ENCODE data around the gene MEF2B. TPM values are rescaled to one million over a fixed set of nuclear protein-coding genes. Genes with fewer than 3 reads are reported as not detected.
"Not testable (repeated sequence)": the region's sequence is repeated elsewhere in the genome, so short reads cannot be mapped to it uniquely, and the experiment has no call there.

The MEF2B gene
- polyA plus RNA-seq, 1 donor: 1.4 TPM

DNA sequence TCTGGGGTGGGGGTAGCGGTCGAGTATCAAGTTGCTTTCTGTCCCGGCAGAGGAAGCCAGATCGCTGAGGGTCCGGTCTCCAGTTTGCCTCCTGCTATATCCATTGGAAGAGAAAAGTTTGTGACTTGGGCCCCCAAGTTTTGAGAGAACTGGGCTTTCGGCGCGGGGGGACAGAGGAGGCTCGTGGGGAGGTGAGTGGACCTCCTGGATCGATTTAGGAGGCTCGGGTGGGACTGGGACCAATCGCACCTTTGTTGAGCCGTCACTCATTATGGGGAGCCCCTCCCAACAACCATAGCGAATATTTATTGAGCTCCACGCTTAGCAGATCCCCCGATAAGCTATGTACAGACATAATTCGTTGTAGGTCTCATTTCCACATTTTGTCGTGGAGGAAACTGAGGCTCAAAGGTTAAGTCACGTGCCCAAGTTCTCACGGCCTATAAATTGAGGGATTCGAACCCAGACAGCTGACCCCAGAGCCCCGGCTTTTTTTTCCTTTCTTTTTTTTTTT is 22.9 kb upstream of the MEF2B start:
- Histone ChIP-seq H3K27ac (ENCODE audit: low read length) (no peak overlapping the region), H3K4me1 (ENCODE audit: control insufficient read depth, insufficient read depth, low read length) (no peaks in the 10 kb centered on the region), H3K9me3 (ENCODE audit: control insufficient read depth, low read depth, low read length) (no peaks in the 10 kb centered on the region), H3K36me3 (ENCODE audit: control insufficient read depth, insufficient read depth, low read length) (peaks cover 15% of the 10 kb centered on the region), H3K4me3 (ENCODE audit: low read length) (peak overlapping the region; percentile 73), H3K27me3 (ENCODE audit: control insufficient read depth, insufficient read depth, low read length) (no peaks in the 10 kb centered on the region)
- DNase-seq: no peak
- WGBS (ENCODE audit: insufficient coverage, low lambda C conversion rate): no CpG with 5 or more reads among the region's 22 CpGs

DNA sequence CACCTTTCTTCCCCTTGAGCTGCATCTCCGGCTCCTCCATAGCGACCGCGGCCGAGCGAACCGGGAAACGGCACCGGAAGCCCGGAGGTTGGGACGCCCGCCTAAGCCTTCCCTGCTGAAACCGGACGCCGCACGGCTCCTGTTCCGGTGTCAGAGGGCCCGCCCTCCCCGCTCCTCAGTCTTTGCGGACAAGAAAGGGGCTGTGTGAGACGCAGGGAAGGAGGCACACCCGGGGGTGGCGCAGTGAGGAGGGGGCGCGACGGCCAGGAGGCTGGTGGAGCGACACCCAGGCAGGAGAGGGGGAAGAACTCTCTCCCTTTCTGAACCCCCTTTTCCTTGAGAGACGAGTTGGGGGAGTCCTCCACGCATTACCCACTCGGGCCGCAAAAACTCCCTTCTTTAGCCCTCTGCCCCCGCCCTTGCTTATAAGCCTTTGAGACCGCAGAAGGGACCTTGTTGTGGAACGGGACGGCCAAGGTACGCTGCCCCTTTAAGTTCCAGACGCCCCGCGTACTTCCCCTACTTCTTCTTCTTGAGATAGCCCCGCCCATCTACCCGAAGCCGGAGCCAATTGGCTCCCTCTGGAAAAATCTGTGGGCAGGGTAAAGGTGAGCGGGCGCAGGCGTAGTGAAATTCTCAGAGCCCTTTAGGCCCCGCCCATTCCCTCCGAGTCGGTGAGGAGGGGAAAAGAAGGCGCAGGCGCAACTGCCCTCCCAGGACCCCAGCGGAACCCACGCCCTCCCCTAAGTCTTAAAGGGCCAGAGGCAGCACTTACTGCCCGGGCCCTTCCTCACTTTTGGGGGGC is 22.2 kb upstream of the MEF2B start, which contains the start of the genes BORCS8 and RFXANK:
TSS of gene BORCS8 (minus strand) at position 75 of the 805 bp plus-strand sequence. CDS start at position 40, 35 bp downstream.
TSS of gene RFXANK (plus strand) at position 181 of the 805 bp plus-strand sequence. CDS start 1,689 bp downstream, outside the sequence.
- H3K27ac ChIP-seq (ENCODE audit: low read length): peak within 1 kb of the TSS; percentile 92
- peak within 1 kb of the TSS; percentile 73 for H3K4me3 ChIP-seq (ENCODE audit: low read length)
- H3K27me3 ChIP-seq (ENCODE audit: control insufficient read depth, insufficient read depth, low read length): no peaks in the 10 kb centered on the region
- DNase-seq: peak; percentile 99 to 100
- WGBS (ENCODE audit: insufficient coverage, low lambda C conversion rate): 0% methylated on average over 6 of the region's 53 CpGs
- H3K36me3 ChIP-seq (ENCODE audit: control insufficient read depth, insufficient read depth, low read length): peaks cover 13% of the 10 kb centered on the region
- H3K9me3 ChIP-seq (ENCODE audit: control insufficient read depth, low read depth, low read length): no peaks in the 10 kb centered on the region
- H3K4me1 ChIP-seq (ENCODE audit: control insufficient read depth, insufficient read depth, low read length): no peaks in the 10 kb centered on the region

DNA sequence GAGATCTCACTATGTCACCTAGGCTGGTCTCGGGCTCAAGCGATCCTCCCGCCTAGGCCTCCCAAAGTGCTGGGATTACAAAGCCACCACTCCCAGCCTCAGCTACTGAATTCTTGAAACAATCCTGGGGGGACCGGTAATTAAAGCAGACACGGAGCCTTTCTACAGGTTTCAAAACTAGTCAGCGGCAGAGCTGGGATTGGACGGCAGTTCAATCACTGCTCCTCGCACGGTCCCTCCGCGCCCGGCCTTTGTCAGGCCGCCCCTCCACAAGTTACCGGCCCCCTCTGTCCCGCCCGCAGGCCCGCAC is 21.7 kb upstream of the MEF2B start:
- Histone ChIP-seq H3K27me3 (ENCODE audit: control insufficient read depth, insufficient read depth, low read length) (no peaks in the 10 kb centered on the region), H3K27ac (ENCODE audit: low read length) (peak overlapping the region; percentile 92), H3K4me1 (ENCODE audit: control insufficient read depth, insufficient read depth, low read length) (no peaks in the 10 kb centered on the region), H3K9me3 (ENCODE audit: control insufficient read depth, low read depth, low read length) (no peaks in the 10 kb centered on the region), H3K36me3 (ENCODE audit: control insufficient read depth, insufficient read depth, low read length) (peaks cover 10% of the 10 kb centered on the region), H3K4me3 (ENCODE audit: low read length) (peak overlapping the region; percentile 73)
- no CpG with 5 or more reads among the region's 17 CpGs for WGBS (ENCODE audit: insufficient coverage, low lambda C conversion rate)
- DNase-seq: no peak

DNA sequence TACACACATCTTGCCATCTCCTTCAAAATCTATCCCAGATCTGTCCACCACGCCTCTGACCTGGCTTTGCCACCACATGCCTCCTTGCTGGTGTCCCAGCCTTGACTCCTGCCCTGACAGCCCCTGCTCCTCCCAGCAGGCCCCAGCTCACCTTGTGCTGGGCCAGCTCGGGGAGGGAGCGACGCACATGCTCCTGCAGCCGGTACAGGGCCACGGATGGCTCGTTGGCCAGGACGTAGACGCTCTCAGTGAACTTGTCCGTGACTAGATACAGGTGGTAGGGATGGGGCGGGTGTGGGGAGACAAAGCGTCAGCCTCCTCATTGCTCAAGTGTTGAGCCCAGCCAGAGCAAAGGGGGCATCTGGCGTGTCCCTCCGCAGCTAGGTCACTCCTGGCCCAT is 16.7 kb upstream of the MEF2B start:
- H3K36me3 ChIP-seq (ENCODE audit: control insufficient read depth, insufficient read depth, low read length): peaks cover 24% of the 10 kb centered on the region

DNA sequence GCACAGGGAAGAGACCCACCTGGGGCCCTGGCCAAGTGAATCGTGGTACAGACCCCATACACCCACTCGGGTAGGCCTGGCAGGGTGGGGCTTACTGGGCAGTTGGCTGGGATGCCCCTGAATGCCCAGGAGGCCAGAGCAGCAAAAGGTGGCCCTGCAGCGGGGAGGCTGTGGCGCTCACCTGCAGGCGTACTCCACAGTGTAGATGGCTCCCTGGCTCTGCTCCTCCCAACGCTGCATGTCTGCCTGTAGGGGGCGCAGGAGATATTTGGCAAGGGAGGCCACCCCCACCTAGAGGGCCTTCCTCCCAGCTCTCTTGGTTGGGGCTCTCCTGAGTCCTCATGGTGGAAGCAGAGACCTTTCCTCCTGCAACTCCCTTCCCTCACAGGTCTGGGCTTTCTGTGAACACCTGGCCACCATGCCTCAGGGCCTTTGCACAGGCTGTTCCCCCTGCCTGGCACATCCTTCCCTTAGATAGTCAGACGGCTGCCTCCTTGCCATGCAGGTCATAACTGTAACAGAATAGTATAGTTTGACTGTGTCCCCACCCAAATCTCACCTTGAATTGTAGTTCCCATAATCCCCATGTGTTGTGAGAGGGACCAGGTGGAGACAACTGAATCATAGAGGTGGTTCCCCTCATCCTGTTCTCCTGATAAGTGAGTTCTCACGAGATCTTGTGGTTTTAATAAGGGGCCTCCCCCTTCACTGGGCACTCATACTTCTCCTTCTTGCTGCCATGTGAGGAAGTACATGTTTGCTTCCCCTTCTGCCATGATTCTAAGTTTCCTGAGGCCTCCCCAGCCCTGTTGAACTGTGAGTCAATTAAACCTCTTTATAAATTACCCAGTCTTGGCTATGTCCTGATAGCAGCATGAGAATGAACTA is 16.0 kb upstream of the MEF2B start:
- Histone ChIP-seq H3K27me3 (ENCODE audit: control insufficient read depth, insufficient read depth, low read length) (no peaks in the 10 kb centered on the region), H3K27ac (ENCODE audit: low read length) (no peak overlapping the region), H3K36me3 (ENCODE audit: control insufficient read depth, insufficient read depth, low read length) (peaks cover 30% of the 10 kb centered on the region), H3K4me1 (ENCODE audit: control insufficient read depth, insufficient read depth, low read length) (no peaks in the 10 kb centered on the region), H3K9me3 (ENCODE audit: control insufficient read depth, low read depth, low read length) (no peaks in the 10 kb centered on the region), H3K4me3 (ENCODE audit: low read length) (no peak overlapping the region)
- no CpG with 5 or more reads among the region's 9 CpGs for WGBS (ENCODE audit: insufficient coverage, low lambda C conversion rate)
- DNase-seq: peak in 1 of 2 donors; percentile 29

More for the DNA sequence above, 16.7 kb upstream of the MEF2B start:
- no peak for DNase-seq
- Histone ChIP-seq H3K27me3 (ENCODE audit: control insufficient read depth, insufficient read depth, low read length) (no peaks in the 10 kb centered on the region), H3K27ac (ENCODE audit: low read length) (no peak overlapping the region), H3K4me3 (ENCODE audit: low read length) (no peak overlapping the region), H3K4me1 (ENCODE audit: control insufficient read depth, insufficient read depth, low read length) (no peaks in the 10 kb centered on the region), H3K9me3 (ENCODE audit: control insufficient read depth, low read depth, low read length) (no peaks in the 10 kb centered on the region)
- WGBS (ENCODE audit: insufficient coverage, low lambda C conversion rate): no CpG with 5 or more reads among the region's 14 CpGs

DNA sequence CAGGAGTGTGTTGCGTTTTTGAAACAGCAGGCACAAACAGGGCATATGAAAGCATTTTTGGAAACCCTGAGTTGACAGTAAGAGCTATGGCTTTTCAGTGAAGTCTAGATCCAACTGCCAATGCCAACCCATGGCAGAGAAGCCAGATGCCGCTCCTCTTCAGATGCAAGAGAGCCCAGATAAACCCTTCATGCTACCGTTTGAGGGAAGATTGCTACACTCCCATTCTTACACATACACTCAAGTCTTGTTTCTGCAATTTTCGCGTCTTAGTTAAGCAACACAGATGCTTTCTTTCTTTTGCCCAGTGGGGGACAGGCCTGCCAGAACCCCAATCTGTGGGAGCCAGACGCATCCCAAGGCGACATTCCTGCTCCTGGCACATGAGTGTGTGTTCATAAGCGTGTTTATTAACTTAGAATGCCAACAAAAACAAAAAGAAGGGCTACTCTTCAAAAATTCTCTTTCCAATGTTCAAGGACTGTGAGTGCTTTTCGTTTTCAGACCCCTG is 11.5 kb upstream of the MEF2B start:
- Histone ChIP-seq H3K27ac (ENCODE audit: low read length) (no peak overlapping the region), H3K27me3 (ENCODE audit: control insufficient read depth, insufficient read depth, low read length) (no peaks in the 10 kb centered on the region), H3K4me1 (ENCODE audit: control insufficient read depth, insufficient read depth, low read length) (no peaks in the 10 kb centered on the region), H3K9me3 (ENCODE audit: control insufficient read depth, low read depth, low read length) (no peaks in the 10 kb centered on the region), H3K36me3 (ENCODE audit: control insufficient read depth, insufficient read depth, low read length) (peaks cover 50% of the 10 kb centered on the region), H3K4me3 (ENCODE audit: low read length) (no peak overlapping the region)
- WGBS (ENCODE audit: insufficient coverage, low lambda C conversion rate): 90% methylated on average over 2 of the region's 9 CpGs
- no peak for DNase-seq

DNA sequence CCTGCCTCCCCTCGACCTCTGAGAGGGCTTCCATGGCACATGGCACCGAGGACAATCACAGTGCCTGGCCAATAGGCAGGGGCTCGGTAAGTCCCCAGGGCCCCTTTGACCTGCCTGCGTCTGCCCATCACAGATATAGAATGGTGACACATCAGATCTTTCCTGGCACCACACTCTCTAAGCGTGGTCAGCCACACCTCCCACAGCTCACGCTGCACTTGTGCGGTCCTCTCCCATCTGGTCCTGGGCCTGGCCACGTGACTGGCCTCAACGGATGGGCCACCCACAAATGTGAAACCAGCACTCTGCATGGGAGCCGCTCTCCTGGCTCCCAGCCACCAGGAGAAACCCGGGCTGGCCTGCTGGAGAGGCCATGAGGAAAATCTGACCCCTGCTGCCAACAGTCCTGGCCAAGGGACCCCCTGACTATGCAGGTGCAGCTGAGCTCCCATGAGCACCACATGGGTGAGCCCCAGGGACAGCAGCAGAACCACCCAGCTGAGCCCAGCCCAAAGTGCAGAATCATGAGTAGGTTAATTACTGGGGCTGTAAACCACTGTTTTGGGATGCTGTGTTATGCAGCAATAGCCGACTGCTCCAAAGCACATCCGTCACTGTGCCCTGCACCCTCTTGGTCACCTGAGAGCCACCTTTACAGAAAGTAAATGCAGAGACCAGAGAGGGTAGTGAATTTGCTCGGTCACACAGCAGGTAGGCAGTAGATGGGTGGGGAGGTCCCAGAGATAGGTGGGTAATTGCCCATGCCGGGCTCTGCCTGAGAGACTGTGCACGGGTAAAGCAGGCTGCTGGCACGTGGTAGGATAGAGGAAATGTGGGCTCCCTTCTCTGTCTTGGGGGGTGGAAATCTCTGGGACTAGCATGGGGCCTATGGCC is 9.7 kb upstream of the MEF2B start:
- no peak overlapping the region for H3K27ac ChIP-seq (ENCODE audit: low read length)
- no peaks in the 10 kb centered on the region for H3K9me3 ChIP-seq (ENCODE audit: control insufficient read depth, low read depth, low read length)
- no peaks in the 10 kb centered on the region for H3K27me3 ChIP-seq (ENCODE audit: control insufficient read depth, insufficient read depth, low read length)
- no peak overlapping the region for H3K4me3 ChIP-seq (ENCODE audit: low read length)
- DNase-seq: no peak
- no peaks in the 10 kb centered on the region for H3K4me1 ChIP-seq (ENCODE audit: control insufficient read depth, insufficient read depth, low read length)
- peaks cover 40% of the 10 kb centered on the region for H3K36me3 ChIP-seq (ENCODE audit: control insufficient read depth, insufficient read depth, low read length)
- WGBS (ENCODE audit: insufficient coverage, low lambda C conversion rate): no CpG with 5 or more reads among the region's 17 CpGs

DNA sequence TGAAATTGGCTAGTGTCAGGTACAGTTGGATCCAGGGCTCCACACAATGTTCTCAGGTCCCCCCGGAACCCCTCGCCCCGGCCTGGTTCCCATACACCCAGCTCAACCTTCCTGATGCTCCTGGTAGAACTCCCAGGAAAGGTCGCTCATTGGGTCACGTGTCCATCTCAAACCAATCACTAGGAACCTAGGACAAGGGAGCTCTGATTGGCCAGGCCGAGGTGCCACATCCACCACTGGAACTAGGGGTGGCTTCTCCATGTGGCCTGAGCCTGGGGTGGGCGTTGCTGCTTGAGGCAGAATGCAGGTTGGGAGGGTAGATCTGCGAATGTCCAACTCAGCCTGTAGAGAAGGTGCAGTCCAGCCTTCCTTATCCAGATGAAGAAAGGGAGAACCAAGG is 6.9 kb upstream of the MEF2B start:
- peaks cover 32% of the 10 kb centered on the region for H3K36me3 ChIP-seq (ENCODE audit: control insufficient read depth, insufficient read depth, low read length)
- no peaks in the 10 kb centered on the region for H3K9me3 ChIP-seq (ENCODE audit: control insufficient read depth, low read depth, low read length)
- no peak overlapping the region for H3K27ac ChIP-seq (ENCODE audit: low read length)
- H3K4me1 ChIP-seq (ENCODE audit: control insufficient read depth, insufficient read depth, low read length): no peaks in the 10 kb centered on the region
- WGBS (ENCODE audit: insufficient coverage, low lambda C conversion rate): no CpG with 5 or more reads among the region's 8 CpGs
- no peak overlapping the region for H3K4me3 ChIP-seq (ENCODE audit: low read length)
- H3K27me3 ChIP-seq (ENCODE audit: control insufficient read depth, insufficient read depth, low read length): no peaks in the 10 kb centered on the region
- DNase-seq: no peak

DNA sequence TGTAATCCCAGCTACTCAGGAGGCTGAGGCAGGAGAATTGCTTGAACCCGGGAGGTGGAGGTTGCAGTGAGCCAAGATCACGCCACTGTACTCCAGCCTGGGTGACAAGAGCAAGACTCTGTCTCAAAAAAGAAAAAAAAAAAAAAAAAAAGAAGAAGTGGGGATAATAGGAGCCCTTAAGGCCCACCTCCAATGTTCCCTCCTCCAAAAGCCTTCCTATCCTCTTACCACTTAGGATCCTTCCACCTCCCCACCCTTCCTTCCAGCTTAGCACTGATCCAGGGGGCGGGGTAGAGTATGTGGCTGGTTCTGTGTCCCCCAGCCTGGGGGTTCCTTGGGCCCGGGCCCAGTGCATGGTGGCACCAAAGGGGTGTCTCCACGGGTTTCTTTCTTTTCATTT is 3.2 kb upstream of the MEF2B start:
- not testable (repeated sequence) for DNase-seq; H3K9me3 ChIP-seq (ENCODE audit: control insufficient read depth, low read depth, low read length); H3K27ac ChIP-seq (ENCODE audit: low read length); H3K4me1 ChIP-seq (ENCODE audit: control insufficient read depth, insufficient read depth, low read length); H3K4me3 ChIP-seq (ENCODE audit: low read length); H3K27me3 ChIP-seq (ENCODE audit: control insufficient read depth, insufficient read depth, low read length)
- H3K36me3 ChIP-seq (ENCODE audit: control insufficient read depth, insufficient read depth, low read length): peaks cover 10% of the 10 kb centered on the region
- no CpG with 5 or more reads among the region's 5 CpGs for WGBS (ENCODE audit: insufficient coverage, low lambda C conversion rate)

Measured in large intestine (tissue), 3 donors.